ENCODE measurements around the gene TRAF2.
"Not testable (repeated sequence)": the region's sequence is repeated elsewhere in the genome, so short reads cannot be mapped to it uniquely, and the experiment has no call there.

TRAF2 gene

GRCh38 chr9:136858844-136859757 lies 27.2 kb upstream of the TRAF2 start:
- no peak for DNase-seq

- no peak for DNase-seq
Observed at GRCh38 chr9:136860529-136860928, 25.8 kb upstream of the TRAF2 start.

- no peak for DNase-seq
Observed at GRCh38 chr9:136860933-136861873, 25.1 kb upstream of the TRAF2 start.

GRCh38 chr9:136861874-136862457 lies 24.4 kb upstream of the TRAF2 start:
- no peak for DNase-seq

GRCh38 chr9:136862849-136863622 lies 23.3 kb upstream of the TRAF2 start:
- no peak for DNase-seq

GRCh38 chr9:136863623-136864273 lies 22.6 kb upstream of the TRAF2 start:
- DNase-seq, result no peak

- no peak for DNase-seq
Observed at GRCh38 chr9:136865041-136865767, 21.1 kb upstream of the TRAF2 start.

GRCh38 chr9:136865768-136866103 lies 20.6 kb upstream of the TRAF2 start:
- DNase-seq, result no peak

GRCh38 chr9:136866898-136867421 lies 19.4 kb upstream of the TRAF2 start:
- DNase-seq, result not testable (repeated sequence)

- DNase-seq, result no peak
Observed at GRCh38 chr9:136867480-136867879, 18.8 kb upstream of the TRAF2 start.

GRCh38 chr9:136867917-136868316 lies 18.4 kb upstream of the TRAF2 start:
- DNase-seq, result no peak

- DNase-seq, result no peak
Observed at GRCh38 chr9:136868644-136869043, 17.7 kb upstream of the TRAF2 start.

- not testable (repeated sequence) for DNase-seq
Observed at GRCh38 chr9:136869611-136870010, 16.7 kb upstream of the TRAF2 start.

GRCh38 chr9:136875155-136875554 lies 11.2 kb upstream of the TRAF2 start:
- DNase-seq, result no peak

- no peak for DNase-seq
Observed at GRCh38 chr9:136876476-136876875, 9.8 kb upstream of the TRAF2 start.

- no peak for DNase-seq
Observed at GRCh38 chr9:136880651-136881050, 5.7 kb upstream of the TRAF2 start.

- peak; percentile 21 for DNase-seq
Observed at GRCh38 chr9:136881691-136882108, 4.6 kb upstream of the TRAF2 start.

GRCh38 chr9:136882109-136882946 lies 4.0 kb upstream of the TRAF2 start:
- DNase-seq, result peak; percentile 81

- not testable (repeated sequence) for DNase-seq
Observed at GRCh38 chr9:136882947-136883283, 3.4 kb upstream of the TRAF2 start.

- not testable (repeated sequence) for DNase-seq
Observed at GRCh38 chr9:136883670-136884069, 2.6 kb upstream of the TRAF2 start.
